HCT116 (cell line): ENCODE data around the gene LORICRIN. TPM values are rescaled to one million over a fixed set of nuclear protein-coding genes. Genes with fewer than 3 reads are reported as not detected.

Source experiments
- ATAC-seq: fragments of 200-7000 bp; cut with Tn5 transposase; 2 replicates; pipeline ENCODE4 v1.9.1; 2020; ENCODE audit warnings: mild to moderate bottlenecking, moderate library complexity
- BruUV-seq: library from RNA; stranded (reverse); fragments of 400-500 nt; replicated peaks from 2 replicates; lab custom pipeline; 2021; lab: Mats Ljungman, UMichigan
- CTCF ChIA-PET: fragments of 300-600 bp; sonication (Branson Sonifier 250); formaldehyde crosslinking; loops from one replicate; lab custom pipeline; 2021; ENCODE audit warnings: antibody characterized with exemption; lab: Charles Lee
- POLR2A ChIA-PET: fragments of 300-600, 350-600 bp; sonication (Branson Sonifier 250); formaldehyde crosslinking; loops from one replicate; lab custom pipeline; 2021; ENCODE audit warnings: antibody characterized with exemption; lab: Charles Lee
- RAD21 ChIA-PET, 2 experiments: fragments of 300-600 bp; sonication (Branson Sonifier 250); formaldehyde crosslinking; loops; one replicate each; lab custom pipeline; 2023; ENCODE audit warnings: low total read pairs in 2 of 2; ENCODE audit not compliant: uncharacterized antibody in 2 of 2, unreplicated experiment in 2 of 2, low non-redundant PET in 1 of 2; lab: Charles Lee
- DNase-seq: peaks from one replicate; pipeline ENCODE4 v3.0.0-alpha.2; 2010; ENCODE audit warnings: low read depth, low spot score
- H2AFZ ChIP-seq: fragments of 200-600 bp; shearing (Covaris generic), sonication (generic); 2 replicates; pipeline ENCODE4 v1.6.1; 2017; ENCODE audit warnings: low read depth, mixed run types, mixed read lengths, antibody characterized with exemption, low read length; ENCODE audit not compliant: poor library complexity, severe bottlenecking
- H3K27ac ChIP-seq: 2 replicates; pipeline ENCODE4 v1.5.1; 2012; ENCODE audit warnings: low read depth, low read length
- H3K27me3 ChIP-seq: fragments of 200-600 bp; sonication (generic); 2 replicates; pipeline ENCODE4 v1.6.1; 2016; ENCODE audit warnings: mixed run types, low read length, mixed read lengths; ENCODE audit not compliant: insufficient read depth
- H3K36me3 ChIP-seq, 2 experiments: fragments of 200-500 bp in 1 of 2; fragments of 200-600 bp in 1 of 2; sonication (Bioruptor generic) in 1 of 2; sonication (generic) in 1 of 2; 2 replicates each; pipeline versions ENCODE4 v1.5.1 to v1.6.1; 2014 to 2016; ENCODE audit warnings: low read length in 2 of 2, inconsistent platforms in 1 of 2, mixed read lengths in 1 of 2, mixed run types in 1 of 2; ENCODE audit not compliant: insufficient read depth in 2 of 2, control insufficient read depth in 1 of 2
- H3K4me1 ChIP-seq, 2 experiments: fragments of 200-600 bp in 1 of 2; sonication (generic) in 1 of 2; 2 replicates each; pipeline versions ENCODE4 v1.5.1 to v1.6.1; 2012 to 2017; ENCODE audit warnings: low read length in 2 of 2, inconsistent platforms in 1 of 2, mild to moderate bottlenecking in 1 of 2, mixed read lengths in 1 of 2, mixed run types in 1 of 2, moderate library complexity in 1 of 2; ENCODE audit not compliant: insufficient read depth in 2 of 2, control insufficient read depth in 1 of 2
- H3K4me2 ChIP-seq: fragments of 200-600 bp; sonication (generic); 2 replicates; pipeline ENCODE4 v1.6.1; 2017; ENCODE audit warnings: mixed run types, low read length, mixed read lengths
- H3K4me3 ChIP-seq, 2 experiments: fragments of 200-600 bp in 1 of 2; sonication (generic) in 1 of 2; replicated peaks in 1 of 2; 2 replicates each; pipeline ENCODE4 v1.5.1; 2011 to 2016; ENCODE audit warnings: low read length in 2 of 2, control low read depth in 1 of 2, low read depth in 1 of 2, mild to moderate bottlenecking in 1 of 2, mixed read lengths in 1 of 2, mixed run types in 1 of 2
- H3K79me2 ChIP-seq: fragments of 200-600 bp; sonication (generic); 2 replicates; pipeline ENCODE4 v1.6.1; 2017; ENCODE audit warnings: mild to moderate bottlenecking, mixed run types, low read length, moderate library complexity, mixed read lengths; ENCODE audit not compliant: insufficient read depth
- H3K9ac ChIP-seq: fragments of 200-600 bp; sonication (generic); 2 replicates; pipeline ENCODE4 v1.6.1; 2016; ENCODE audit warnings: low read length, mixed read lengths
- H3K9me2 ChIP-seq: fragments of 200-600 bp; sonication (generic), shearing (Covaris generic); 2 replicates; pipeline ENCODE4 v1.6.1; 2017; ENCODE audit warnings: mixed run types, mild to moderate bottlenecking, moderate library complexity; ENCODE audit not compliant: insufficient read depth
- H3K9me3 ChIP-seq, 2 experiments: fragments of 200-500 bp in 1 of 2; fragments of 200-600 bp in 1 of 2; sonication (Bioruptor generic) in 1 of 2; sonication (generic) in 1 of 2; 2 replicates each; pipeline ENCODE4 v1.6.1; 2014 to 2017; ENCODE audit warnings: low read length in 2 of 2, mixed read lengths in 2 of 2, inconsistent platforms in 1 of 2, low read depth in 1 of 2, mild to moderate bottlenecking in 1 of 2, mixed run types in 1 of 2, moderate library complexity in 1 of 2; ENCODE audit not compliant: control insufficient read depth in 1 of 2, insufficient read depth in 1 of 2
- H4K20me1 ChIP-seq: fragments of 200-600 bp; sonication (generic), shearing (Covaris generic); 2 replicates; pipeline ENCODE4 v1.6.1; 2017; ENCODE audit warnings: mixed run types, mild to moderate bottlenecking, moderate library complexity; ENCODE audit not compliant: insufficient read depth
- CTCF ChIP-seq, 3 experiments: fragments of 200-600 bp in 1 of 3; sonication (generic) in 1 of 3; IDR thresholded peaks in 2 of 3; conservative IDR thresholded peaks in 1 of 3; 2 replicates each; pipeline ENCODE4 v1.5.1; 2012 to 2017; ENCODE audit warnings: low read depth in 2 of 3, low read length in 2 of 3, antibody characterized with exemption in 1 of 3, borderline replicate concordance in 1 of 3, control low read depth in 1 of 3, mild to moderate bottlenecking in 1 of 3, mixed read lengths in 1 of 3, mixed run types in 1 of 3, moderate library complexity in 1 of 3; ENCODE audit not compliant: insufficient read depth in 1 of 3
- MAX ChIP-seq: IDR thresholded peaks from 2 replicates; pipeline ENCODE4 v1.6.1; 2012
- POLR2AphosphoS5 ChIP-seq: IDR thresholded peaks from 2 replicates; pipeline ENCODE4 v1.6.1; 2011; ENCODE audit warnings: mild to moderate bottlenecking, low read depth, low read length, moderate library complexity
- intact Hi-C: fragments of 100-400 bp; cut with micrococcal nuclease; formaldehyde crosslinking; loops from 2 replicates; pipeline ENCODE4 v1.10.0; 2022
- total RNA-seq: library from RNA; stranded (reverse); gene quantifications from one replicate; pipeline ENCODE4 v1.2.1, GENCODE V29; 2021; ENCODE audit not compliant: unreplicated experiment

Gene LORICRIN
- total RNA-seq, 1 experiment from 2014 or later, result not detected

DNA sequence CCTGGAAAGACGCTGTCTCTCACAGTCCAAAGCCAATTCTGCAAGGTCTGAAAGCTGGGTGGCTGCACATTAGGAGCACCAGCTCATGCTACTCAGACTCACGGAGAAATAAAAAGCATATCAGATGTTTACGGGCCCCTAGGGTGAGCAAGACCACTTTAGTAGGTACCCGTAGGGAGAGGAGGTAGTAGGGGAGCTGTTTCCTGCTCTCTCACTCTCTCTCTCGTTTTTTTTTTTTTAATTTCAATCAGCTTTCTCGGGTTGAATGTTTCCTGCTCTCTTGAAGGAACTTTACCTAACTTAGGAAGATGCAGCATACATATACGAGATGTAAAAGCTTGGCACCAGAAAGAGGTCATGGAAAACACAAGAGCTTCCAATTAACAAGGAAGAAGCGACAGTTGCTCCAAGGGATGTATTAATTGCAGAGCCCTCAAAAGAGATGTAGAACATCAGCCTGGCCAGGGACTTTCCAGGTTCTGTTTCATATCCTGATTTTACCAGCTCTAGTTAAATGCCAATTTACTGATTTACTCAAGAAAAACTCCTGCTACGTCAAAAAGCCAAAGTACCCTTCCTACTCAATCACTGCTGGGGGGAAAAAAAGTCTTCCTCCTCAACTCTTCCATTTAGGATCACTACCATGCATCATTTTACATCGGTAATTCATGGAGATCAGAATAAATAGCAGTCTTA lies 3.1 kb downstream of the LORICRIN start:
- H3K27ac ChIP-seq, result no peak overlapping the region
- TF ChIP-seq CTCF (IDR thresholded peaks at IDR 0.05 in 2 of 3, conservative IDR thresholded peaks at IDR 0.05 in 1 of 3; ENCODE audit: borderline replicate concordance in 1 of 3, insufficient read depth in 1 of 3, low read depth in 2 of 3, low read length in 2 of 3) (no peak), MAX (no peak)
- H3K4me3 ChIP-seq, result no peak overlapping the region
- H3K9me2 ChIP-seq, result no peaks in the 10 kb centered on the region
- ATAC-seq (no peak), DNase-seq (no peak)
- no peaks in the 10 kb centered on the region for H3K36me3 ChIP-seq
- POLR2A ChIA-PET, result no interaction called here
- no peak overlapping the region for H3K9ac ChIP-seq
- intact Hi-C loops, result no loop called here
- H2AFZ ChIP-seq, result no peak overlapping the region
- CTCF ChIA-PET, result interaction anchor here (1.7 kb wide), 1 partner anchor 26 kb away, joined by 4 read pairs; no protein-coding TSS in a partner anchor
- H3K4me1 ChIP-seq, result no peaks in the 10 kb centered on the region
- RAD21 ChIA-PET, result no interaction called here
- no peak overlapping the region for H3K4me2 ChIP-seq
- BruUV-seq, result no TSS peak
- no peaks in the 10 kb centered on the region for H3K79me2 ChIP-seq
- no peaks in the 10 kb centered on the region for H4K20me1 ChIP-seq
- peaks cover 43% of the 10 kb centered on the region for H3K27me3 ChIP-seq
- H3K9me3 ChIP-seq, result no peaks in the 10 kb centered on the region

- ChIA-PET CTCF (no interaction called here), POLR2A (no interaction called here), RAD21 (no interaction called here)
- no peaks in the 10 kb centered on the region for H3K9me3 ChIP-seq
- H3K9me2 ChIP-seq, result no peaks in the 10 kb centered on the region
- TF ChIP-seq POLR2AphosphoS5 (no peak), CTCF (IDR thresholded peaks at IDR 0.05 in 2 of 3, conservative IDR thresholded peaks at IDR 0.05 in 1 of 3; ENCODE audit: borderline replicate concordance in 1 of 3, insufficient read depth in 1 of 3, low read depth in 2 of 3, low read length in 2 of 3) (peak in 1 of 3 experiments; percentile 32; a peak in 1 of 6 replicates), MAX (no peak)
- H3K4me1 ChIP-seq, result no peaks in the 10 kb centered on the region
- no peak overlapping the region for H2AFZ ChIP-seq
- H3K36me3 ChIP-seq, result no peaks in the 10 kb centered on the region
- H3K4me2 ChIP-seq, result no peak overlapping the region
- H3K27me3 ChIP-seq, result peaks cover 39% of the 10 kb centered on the region
- no peak overlapping the region for H3K4me3 ChIP-seq
- DNase-seq (no peak), ATAC-seq (no peak)
- intact Hi-C loops, result no loop called here
- no peaks in the 10 kb centered on the region for H4K20me1 ChIP-seq
- H3K27ac ChIP-seq, result no peak overlapping the region
- no peaks in the 10 kb centered on the region for H3K79me2 ChIP-seq
- no TSS peak for BruUV-seq
- H3K9ac ChIP-seq, result no peak overlapping the region
Observed at GRCh38 chr1:153265457-153265856, 6.0 kb downstream of the LORICRIN start.
